Fibroblast of mammary gland (primary cell): ENCODE results near the gene QPRT.
"Not testable (repeated sequence)": the region's sequence is repeated elsewhere in the genome, so short reads cannot be mapped to it uniquely, and the experiment has no call there.

Experiments
- DNase-seq: peaks from one replicate; pipeline ENCODE4 v3.0.0-alpha.2; 2010; ENCODE audit warnings: low read depth
- H3K4me3 ChIP-seq: 2 replicates; pipeline ENCODE4 v1.5.1; 2011; ENCODE audit warnings: low read depth, mild to moderate bottlenecking, low read length, moderate library complexity; ENCODE audit not compliant: control insufficient read depth
- TF ChIP-seq, protein P1 (sequence below): conservative IDR thresholded peaks from 2 replicates; pipeline ENCODE4 v1.5.1; 2011; ENCODE audit warnings: low read depth, low read length, inconsistent platforms; ENCODE audit not compliant: control insufficient read depth, insufficient read depth

QPRT gene

DNA sequence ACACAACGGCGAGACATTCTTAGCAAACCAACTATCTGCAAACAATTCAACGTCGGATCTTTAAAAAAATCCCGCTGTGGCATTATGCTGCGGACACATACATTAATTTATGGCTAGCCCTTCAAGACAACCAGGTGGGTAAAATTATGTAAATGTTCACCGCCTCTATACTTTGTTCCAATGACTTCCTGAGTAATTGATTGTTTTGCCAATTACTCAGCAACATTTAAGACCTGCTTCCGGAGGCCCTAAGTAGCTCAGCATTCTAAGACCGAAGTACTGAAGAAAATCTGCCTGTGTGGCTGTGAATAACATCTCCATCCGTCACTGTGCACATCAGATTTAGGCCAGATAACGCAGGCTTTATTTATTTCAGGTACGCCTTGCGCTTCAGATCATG lies 23.3 kb downstream of the QPRT start:
- TF ChIP-seq, protein P1, sequence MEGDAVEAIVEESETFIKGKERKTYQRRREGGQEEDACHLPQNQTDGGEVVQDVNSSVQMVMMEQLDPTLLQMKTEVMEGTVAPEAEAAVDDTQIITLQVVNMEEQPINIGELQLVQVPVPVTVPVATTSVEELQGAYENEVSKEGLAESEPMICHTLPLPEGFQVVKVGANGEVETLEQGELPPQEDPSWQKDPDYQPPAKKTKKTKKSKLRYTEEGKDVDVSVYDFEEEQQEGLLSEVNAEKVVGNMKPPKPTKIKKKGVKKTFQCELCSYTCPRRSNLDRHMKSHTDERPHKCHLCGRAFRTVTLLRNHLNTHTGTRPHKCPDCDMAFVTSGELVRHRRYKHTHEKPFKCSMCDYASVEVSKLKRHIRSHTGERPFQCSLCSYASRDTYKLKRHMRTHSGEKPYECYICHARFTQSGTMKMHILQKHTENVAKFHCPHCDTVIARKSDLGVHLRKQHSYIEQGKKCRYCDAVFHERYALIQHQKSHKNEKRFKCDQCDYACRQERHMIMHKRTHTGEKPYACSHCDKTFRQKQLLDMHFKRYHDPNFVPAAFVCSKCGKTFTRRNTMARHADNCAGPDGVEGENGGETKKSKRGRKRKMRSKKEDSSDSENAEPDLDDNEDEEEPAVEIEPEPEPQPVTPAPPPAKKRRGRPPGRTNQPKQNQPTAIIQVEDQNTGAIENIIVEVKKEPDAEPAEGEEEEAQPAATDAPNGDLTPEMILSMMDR = no peak
- DNase-seq = no peak
- H3K4me3 ChIP-seq = no peak overlapping the region

DNA sequence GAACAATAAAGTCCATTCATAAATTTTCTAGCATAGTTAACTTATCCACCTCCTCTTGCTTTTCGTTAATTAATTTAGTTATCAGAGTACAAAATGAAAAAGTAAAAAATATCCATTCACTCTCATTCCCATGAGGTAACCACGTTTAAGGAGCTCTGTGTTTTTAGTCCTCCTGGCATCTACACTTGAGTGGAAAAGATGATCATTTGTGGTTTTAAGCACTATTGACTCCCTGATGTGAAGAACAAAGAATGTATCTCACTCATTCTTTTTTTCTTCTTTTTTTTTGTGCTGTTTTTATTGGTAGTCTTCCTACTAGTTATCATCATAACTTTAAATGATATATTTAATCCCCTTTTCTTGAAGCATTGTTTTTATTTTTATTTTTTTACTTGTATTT lies 26.1 kb downstream of the QPRT start:
- DNase-seq = no peak
- TF ChIP-seq, protein P1 = no peak

DNA sequence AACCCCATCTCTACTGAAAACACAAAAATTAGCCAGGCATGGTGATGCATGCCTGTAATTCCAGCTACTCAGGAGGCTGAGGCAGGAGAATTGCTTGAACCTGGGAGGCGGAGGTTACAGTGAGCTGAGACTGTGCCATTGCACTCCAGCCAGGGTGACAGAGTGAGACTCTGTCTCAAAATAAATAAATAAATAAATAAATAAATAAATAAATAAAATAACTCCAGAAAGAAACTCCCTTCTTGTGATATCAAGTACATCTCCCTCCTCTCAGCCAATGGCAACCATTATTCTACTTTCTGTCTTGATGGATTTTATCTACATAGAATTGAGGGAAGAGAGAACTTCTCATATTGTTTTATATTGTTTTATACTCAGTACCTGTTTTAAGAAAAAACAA lies 28.2 kb downstream of the QPRT start:
- not testable (repeated sequence) for DNase-seq, H3K4me3 ChIP-seq

More for the DNA sequence above, 26.1 kb downstream of the QPRT start:
- no peak overlapping the region for H3K4me3 ChIP-seq

DNA sequence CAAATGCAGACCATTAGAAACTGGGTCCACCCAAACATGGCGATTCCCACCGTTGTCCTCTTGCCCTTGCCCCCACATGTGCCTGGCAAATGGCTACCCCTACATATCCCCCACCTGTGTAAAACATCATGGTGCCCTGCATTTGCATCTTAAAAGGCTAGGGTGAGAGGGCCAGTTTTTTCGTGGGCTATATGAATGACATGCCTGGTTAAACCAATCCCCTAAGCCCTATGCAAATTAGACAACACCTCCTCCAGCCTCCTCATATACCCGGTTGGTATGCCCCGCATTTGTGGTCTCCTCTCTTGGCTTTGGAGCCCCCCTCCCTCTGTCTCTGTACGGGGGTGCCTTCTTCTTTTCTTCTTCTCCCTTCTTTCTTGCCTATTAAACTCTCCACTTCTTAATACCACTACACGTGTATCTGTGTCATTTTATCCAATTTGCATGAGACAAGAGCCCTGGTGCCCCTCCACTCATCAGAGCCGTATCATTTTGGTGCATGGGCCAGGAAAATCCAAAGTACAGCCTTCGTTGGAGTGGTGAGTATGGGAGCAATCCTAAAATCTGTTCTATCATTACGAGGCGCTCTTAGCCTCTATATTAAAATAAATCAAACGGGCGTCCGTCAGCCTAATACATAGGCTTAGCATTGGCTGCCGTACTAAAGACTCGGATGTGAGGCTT lies 30.1 kb downstream of the QPRT start:
- no peak for DNase-seq
- TF ChIP-seq, protein P1 = no peak
- no peak overlapping the region for H3K4me3 ChIP-seq

DNA sequence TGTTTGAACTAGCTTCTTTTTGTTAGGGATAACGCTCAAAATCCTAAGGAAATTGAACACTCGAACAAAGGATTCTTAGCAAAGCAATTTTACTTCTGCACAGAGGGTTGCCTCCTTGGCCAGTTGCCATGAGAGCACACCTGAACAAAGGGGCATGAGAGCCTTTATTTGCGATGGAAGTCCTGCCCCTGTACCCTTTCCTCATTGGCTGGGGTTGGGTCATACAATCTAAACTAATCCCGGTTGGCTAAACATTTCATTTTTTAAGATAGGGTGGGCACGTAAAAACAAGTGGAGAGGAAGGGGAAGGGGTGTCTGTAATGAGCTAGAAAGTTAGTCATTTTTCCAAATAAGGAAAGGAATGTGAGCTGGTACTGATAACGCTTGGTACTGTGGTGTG lies 30.7 kb downstream of the QPRT start:
- DNase-seq, H3K4me3 ChIP-seq: not testable (repeated sequence)

DNA sequence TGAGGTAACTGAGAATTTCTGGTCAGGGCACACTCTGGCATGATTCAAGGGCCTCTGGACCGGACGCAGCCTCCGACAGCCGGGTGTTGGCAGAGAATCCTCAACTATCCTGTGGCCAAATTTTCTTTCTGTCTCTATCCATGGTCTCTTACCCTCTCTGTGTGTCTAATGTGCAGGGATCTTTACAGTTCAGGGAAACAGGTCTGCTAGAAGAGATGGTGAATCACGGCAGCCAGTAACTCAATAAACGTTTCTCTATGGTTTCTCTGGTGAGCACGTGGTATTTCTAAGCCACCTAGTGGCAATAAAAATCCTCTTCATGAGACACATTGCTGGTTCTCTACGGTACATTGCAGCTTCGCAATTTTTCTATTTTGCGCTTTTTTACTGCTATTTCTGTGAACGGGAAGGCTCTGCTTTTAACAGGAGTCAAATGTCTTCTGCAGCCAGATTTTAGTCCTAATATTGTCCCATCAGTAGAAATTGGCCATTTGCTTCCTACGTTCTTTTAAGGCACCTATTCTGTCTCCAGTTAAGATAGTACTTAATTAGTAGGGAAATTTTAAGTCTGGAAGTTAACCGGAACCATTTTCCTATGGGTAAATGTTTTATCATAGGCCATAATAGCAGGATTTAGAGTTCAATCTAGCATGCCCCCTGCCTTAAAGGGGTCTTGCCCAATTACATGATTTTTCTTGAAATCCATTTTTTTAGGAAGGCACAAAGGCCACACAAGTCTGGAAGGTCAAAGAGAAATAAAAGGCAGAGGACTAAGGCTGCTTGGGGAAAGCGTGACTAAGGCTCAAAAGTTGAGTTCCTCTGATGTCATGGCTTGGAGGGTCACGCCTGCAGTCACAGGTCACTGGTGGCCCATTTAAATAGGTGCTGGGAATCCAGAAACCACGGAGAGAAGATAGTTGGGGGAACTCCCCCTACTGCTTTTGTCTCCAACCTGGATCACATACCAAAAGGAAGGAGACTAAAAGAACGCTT lies 31.5 kb downstream of the QPRT start:
- DNase-seq = peak; percentile 79
- no peak overlapping the region for H3K4me3 ChIP-seq
- TF ChIP-seq, protein P1 = peak; percentile 71

DNA sequence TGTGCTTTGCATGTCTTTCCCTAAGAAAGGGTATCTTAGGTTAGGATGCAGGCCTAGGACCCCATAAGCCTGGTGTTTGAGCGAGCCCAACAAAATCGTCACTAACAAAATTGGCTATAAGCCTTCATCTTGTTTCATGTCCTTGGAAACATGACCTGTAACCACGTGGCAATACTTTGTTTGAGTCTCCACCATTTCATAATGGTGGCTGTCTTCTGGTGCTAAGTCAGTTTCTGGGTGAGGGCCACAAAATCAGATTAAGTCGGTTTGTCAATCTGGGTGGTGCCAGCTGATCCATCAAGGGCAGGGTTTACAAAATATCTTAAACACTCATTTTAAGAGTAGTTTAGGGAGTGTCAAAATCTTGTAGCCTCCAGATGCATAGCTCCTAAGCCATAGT lies 33.8 kb downstream of the QPRT start:
- no peak for DNase-seq
- TF ChIP-seq, protein P1 = no peak

More for the DNA sequence above, 33.8 kb downstream of the QPRT start:
- no peak overlapping the region for H3K4me3 ChIP-seq
